B cell (primary cell): ENCODE data around the gene WDR75.

Experiments used
- CTCF ChIP-seq: fragments of 200-600 bp; IDR thresholded peaks from one replicate; pipeline ENCODE4 v1.8.0; 2022; ENCODE audit warnings: antibody characterized with exemption, mild to moderate bottlenecking
- EZH2 ChIP-seq: IDR thresholded peaks from 2 replicates; pipeline ENCODE4 v1.6.1; 2012; ENCODE audit warnings: borderline replicate concordance, low read depth, mild to moderate bottlenecking, moderate library complexity, low read length; ENCODE audit not compliant: insufficient read depth, poor library complexity, severe bottlenecking

GRCh38 chr2:189408294-189408693 lies 33.0 kb upstream of the WDR75 start:
- no peak for TF ChIP-seq CTCF
- TF ChIP-seq EZH2: no peak
